ENCODE measurements around the gene RNASE7. TPM values are rescaled to one million over a fixed set of nuclear protein-coding genes. Genes with fewer than 3 reads are reported as not detected.

Gene RNASE7
- total and polyA plus RNA-seq, 8 donors = 0.14 to 0.24 (median 0.20) TPM; not detected in 4

DNA sequence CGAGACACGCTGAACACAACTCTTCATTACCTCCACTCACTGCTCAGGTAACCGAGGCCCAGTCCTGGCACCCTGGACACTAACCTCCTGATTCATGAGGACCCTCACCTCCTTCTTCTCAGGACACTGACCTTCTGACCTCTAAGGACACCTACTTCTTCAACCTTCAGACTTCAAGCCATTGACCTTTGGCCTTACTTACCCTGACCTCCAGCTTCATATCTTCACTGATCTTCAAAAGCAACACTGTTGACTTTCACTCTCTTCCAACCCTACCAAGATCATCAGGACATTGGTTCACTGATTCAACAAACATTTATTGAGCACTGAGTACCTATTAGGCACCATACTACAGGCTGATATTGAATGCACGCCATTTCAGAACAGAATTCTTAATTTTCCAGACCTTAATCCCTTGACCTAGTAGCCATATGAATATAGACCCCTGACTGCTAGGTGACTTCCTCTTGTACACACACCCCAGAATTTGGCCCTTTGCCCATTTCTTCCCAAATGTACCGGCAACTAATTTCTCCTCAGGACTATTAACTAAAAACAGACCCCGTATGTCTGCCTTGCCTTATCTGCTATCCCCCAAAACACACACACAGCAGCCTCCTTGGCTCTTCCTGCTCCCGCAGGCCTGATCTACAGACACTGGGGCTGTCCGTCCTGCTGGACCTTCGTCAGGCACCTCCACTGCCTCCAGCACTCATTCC lies 33.7 kb downstream of the RNASE7 start:
- TF ChIP-seq, protein P1, sequence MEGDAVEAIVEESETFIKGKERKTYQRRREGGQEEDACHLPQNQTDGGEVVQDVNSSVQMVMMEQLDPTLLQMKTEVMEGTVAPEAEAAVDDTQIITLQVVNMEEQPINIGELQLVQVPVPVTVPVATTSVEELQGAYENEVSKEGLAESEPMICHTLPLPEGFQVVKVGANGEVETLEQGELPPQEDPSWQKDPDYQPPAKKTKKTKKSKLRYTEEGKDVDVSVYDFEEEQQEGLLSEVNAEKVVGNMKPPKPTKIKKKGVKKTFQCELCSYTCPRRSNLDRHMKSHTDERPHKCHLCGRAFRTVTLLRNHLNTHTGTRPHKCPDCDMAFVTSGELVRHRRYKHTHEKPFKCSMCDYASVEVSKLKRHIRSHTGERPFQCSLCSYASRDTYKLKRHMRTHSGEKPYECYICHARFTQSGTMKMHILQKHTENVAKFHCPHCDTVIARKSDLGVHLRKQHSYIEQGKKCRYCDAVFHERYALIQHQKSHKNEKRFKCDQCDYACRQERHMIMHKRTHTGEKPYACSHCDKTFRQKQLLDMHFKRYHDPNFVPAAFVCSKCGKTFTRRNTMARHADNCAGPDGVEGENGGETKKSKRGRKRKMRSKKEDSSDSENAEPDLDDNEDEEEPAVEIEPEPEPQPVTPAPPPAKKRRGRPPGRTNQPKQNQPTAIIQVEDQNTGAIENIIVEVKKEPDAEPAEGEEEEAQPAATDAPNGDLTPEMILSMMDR (IDR thresholded peaks at IDR 0.05) = no peak
- Histone ChIP-seq H3K36me3 (peaks cover 4 to 64% of the 10 kb centered on the region in 2 donors), H3K4me1 (peaks cover 5 to 22% of the 10 kb centered on the region in 2 donors), H3K27ac (no peak overlapping the region), H3K9me3 (no peaks in the 10 kb centered on the region), H3K4me3 (no peak overlapping the region), H3K27me3 (no peaks in the 10 kb centered on the region)
- ATAC-seq (no peak), DNase-seq (no peak)
- intact Hi-C loops (cut with DNase I) = no loop called here

DNA sequence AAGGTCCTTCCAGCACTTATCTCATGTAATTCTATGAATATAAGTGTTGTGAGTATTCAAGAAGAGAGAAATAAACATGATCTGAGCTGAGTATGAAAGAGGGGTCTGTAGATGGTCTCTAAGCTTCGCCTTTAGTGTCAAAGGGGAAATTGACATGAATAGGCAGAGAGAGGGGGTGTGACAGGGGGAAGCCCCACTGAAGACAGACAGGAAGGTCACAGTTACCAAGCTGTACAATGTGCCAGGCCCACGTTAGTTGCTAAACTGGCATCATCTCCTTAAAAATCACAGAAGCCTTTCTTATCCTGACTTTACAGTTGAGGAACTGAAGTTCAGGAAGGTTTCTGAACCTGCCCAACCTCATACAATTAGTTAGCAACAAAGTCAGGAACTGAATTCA lies 35.5 kb downstream of the RNASE7 start:
- DNase-seq = no peak
- intact Hi-C loops (cut with DNase I) = no loop called here
- Histone ChIP-seq H3K36me3 (peaks cover 4 to 82% of the 10 kb centered on the region in 2 donors), H3K4me1 (peaks cover 0 to 7% of the 10 kb centered on the region in 2 donors), H3K27ac (no peak overlapping the region), H3K9me3 (no peaks in the 10 kb centered on the region), H3K4me3 (no peak overlapping the region), H3K27me3 (no peaks in the 10 kb centered on the region)
- TF ChIP-seq, protein P1 (IDR thresholded peaks at IDR 0.05) = no peak
- no peak for ATAC-seq

DNA sequence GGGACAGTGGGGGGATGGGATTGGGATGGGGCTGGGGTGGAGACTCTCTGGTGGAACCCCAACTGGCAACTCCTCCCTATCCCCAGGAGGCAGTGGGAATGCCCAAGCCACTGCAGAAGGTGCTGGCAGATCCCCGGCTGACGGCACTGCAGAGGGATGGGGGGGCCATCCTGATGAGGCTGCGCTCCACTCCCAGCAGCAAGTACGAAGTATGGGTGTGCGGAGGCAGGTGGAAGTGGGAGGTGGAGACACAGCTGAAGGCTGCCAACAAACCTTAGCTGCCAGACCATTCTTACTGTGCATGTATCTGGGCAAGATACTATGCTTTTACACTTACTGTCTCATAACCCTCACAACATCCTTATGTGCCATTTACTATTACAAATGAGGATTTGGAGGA lies 36.1 kb downstream of the RNASE7 start:
- no peak for ATAC-seq
- intact Hi-C loops (cut with DNase I) = no loop called here
- TF ChIP-seq, protein P1 (IDR thresholded peaks at IDR 0.05) = no peak
- H3K4me1 ChIP-seq = peaks cover 0 to under 1% of the 10 kb centered on the region in 2 donors
- peaks cover 4 to 88% of the 10 kb centered on the region in 2 donors for H3K36me3 ChIP-seq
- H3K27ac ChIP-seq = no peak overlapping the region
- no peak for DNase-seq
- H3K27me3 ChIP-seq = no peaks in the 10 kb centered on the region
- H3K4me3 ChIP-seq = no peak overlapping the region
- H3K9me3 ChIP-seq = no peaks in the 10 kb centered on the region

DNA sequence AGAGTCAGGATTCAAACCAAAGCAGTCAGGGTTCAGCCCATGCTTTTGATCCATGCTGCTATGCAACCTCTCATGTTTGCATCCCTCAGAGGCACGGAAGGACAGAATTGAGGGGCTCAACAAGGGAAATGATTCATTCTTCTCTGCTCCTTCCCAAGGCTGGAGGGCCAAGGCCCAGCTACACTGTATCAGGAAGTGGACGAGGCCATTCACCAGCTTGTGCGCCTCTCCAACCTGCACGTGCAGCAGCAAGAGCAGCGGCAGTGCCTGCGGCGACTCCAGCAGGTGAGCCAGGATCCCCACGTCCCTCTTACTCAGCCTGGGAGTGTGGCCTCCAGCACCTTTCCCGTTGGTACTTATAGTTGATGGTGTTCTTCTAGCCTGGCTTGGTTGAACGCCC lies 36.6 kb downstream of the RNASE7 start:
- no peaks in the 10 kb centered on the region for H3K27me3 ChIP-seq
- no peaks in the 10 kb centered on the region for H3K9me3 ChIP-seq
- no peak for ATAC-seq
- intact Hi-C loops (cut with DNase I) = no loop called here
- H3K4me3 ChIP-seq = no peak overlapping the region
- H3K27ac ChIP-seq = no peak overlapping the region
- H3K4me1 ChIP-seq = no peaks in the 10 kb centered on the region
- H3K36me3 ChIP-seq = peaks cover 4 to 92% of the 10 kb centered on the region in 2 donors
- no peak for DNase-seq
- TF ChIP-seq, protein P1 (IDR thresholded peaks at IDR 0.05) = no peak

DNA sequence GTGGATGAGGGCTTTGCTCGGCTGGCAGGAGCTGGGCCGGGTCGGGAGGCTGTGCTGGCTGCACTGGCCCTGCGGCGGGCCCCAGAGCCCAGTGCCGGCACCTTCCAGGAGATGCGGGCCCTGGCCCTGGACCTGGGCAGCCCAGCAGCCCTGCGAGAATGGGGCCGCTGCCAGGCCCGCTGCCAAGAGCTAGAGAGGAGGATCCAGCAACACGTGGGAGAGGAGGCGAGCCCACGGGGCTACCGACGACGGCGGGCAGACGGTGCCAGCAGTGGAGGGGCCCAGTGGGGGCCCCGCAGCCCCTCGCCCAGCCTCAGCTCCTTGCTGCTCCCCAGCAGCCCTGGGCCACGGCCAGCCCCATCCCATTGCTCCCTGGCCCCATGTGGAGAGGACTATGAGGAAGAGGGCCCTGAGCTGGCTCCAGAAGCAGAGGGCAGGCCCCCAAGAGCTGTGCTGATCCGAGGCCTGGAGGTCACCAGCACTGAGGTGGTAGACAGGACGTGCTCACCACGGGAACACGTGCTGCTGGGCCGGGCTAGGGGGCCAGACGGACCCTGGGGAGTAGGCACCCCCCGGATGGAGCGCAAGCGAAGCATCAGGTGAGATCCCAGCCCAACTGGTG lies 39.5 kb downstream of the RNASE7 start:
- Histone ChIP-seq H3K36me3 (peaks cover 4 to 92% of the 10 kb centered on the region in 2 donors), H3K4me3 (no peak overlapping the region), H3K4me1 (peaks cover 8 to 27% of the 10 kb centered on the region in 2 donors), H3K27ac (no peak overlapping the region), H3K27me3 (no peaks in the 10 kb centered on the region), H3K9me3 (no peaks in the 10 kb centered on the region)
- ATAC-seq (no peak), DNase-seq (no peak)
- intact Hi-C loops (cut with DNase I) = no loop called here
- TF ChIP-seq, protein P1 (IDR thresholded peaks at IDR 0.05) = no peak
